HepG2 (cell line): Measurements from ENCODE around the gene PDLIM5. TPM values are rescaled to one million over a fixed set of nuclear protein-coding genes. Genes with fewer than 3 reads are reported as not detected.

Experiments
- ATAC-seq: fragments of 200-7000 bp; cut with Tn5 transposase; 3 replicates; pipeline ENCODE4 v1.9.1; 2020; ENCODE audit warnings: mild to moderate bottlenecking, moderate library complexity
- BruUV-seq: library from RNA; stranded (reverse); fragments of 400-500 nt; replicated peaks from 2 replicates; lab custom pipeline; 2021; lab: Mats Ljungman, UMichigan
- CTCF ChIA-PET: fragments of 300-600 bp; formaldehyde crosslinking; extraction: SDS; loops from one replicate; lab custom pipeline; 2021; ENCODE audit warnings: low total read pairs, inconsistent platforms, low intra/inter-chr PET ratio; lab: Yijun Ruan, JAX
- POLR2A ChIA-PET: fragments of 350-600 bp; sonication (Branson Sonifier 250); formaldehyde crosslinking; loops from one replicate; lab custom pipeline; 2020; ENCODE audit warnings: antibody characterized with exemption, inconsistent platforms; lab: Yijun Ruan, JAX
- DNase-seq: peaks from one replicate; pipeline ENCODE4 v3.0.0-alpha.2; 2015; ENCODE audit warnings: low spot score
- FAIRE-seq: peaks from 3 replicates; lab custom pipeline; 2011; peaks lifted over from hg19 to GRCh38; lab: Jason Lieb, UNC
- H2AFZ ChIP-seq: one replicate; pipeline ENCODE4 v1.6.1; 2011; ENCODE audit warnings: low read length, inconsistent platforms
- H3K27ac ChIP-seq: fragments of 300-600 bp; 3 replicates; pipeline ENCODE4 v1.8.0; 2011; ENCODE audit warnings: mixed run types, mild to moderate bottlenecking, mixed read lengths, low read length, inconsistent platforms; ENCODE audit not compliant: insufficient read depth; ENCODE audit errors: extremely low read length
- H3K27me3 ChIP-seq, 2 experiments: fragments of 200-600 bp in 1 of 2; 2 replicates in 1 of 2; 3 replicates in 1 of 2; pipeline versions ENCODE4 v1.6.0 to v1.8.0; 2011; ENCODE audit warnings: low read length in 2 of 2, mild to moderate bottlenecking in 2 of 2, moderate library complexity in 2 of 2, inconsistent platforms in 1 of 2; ENCODE audit not compliant: insufficient read depth in 2 of 2, control insufficient read depth in 1 of 2
- H3K36me3 ChIP-seq, 2 experiments: fragments of 200-600 bp in 1 of 2; replicated peaks in 1 of 2; 2 replicates in 1 of 2; 3 replicates in 1 of 2; pipeline versions ENCODE4 v1.5.1 to v1.8.0; 2011; ENCODE audit warnings: low read length in 2 of 2, inconsistent platforms in 1 of 2; ENCODE audit not compliant: insufficient read depth in 2 of 2, control insufficient read depth in 1 of 2
- H3K4me1 ChIP-seq: 2 replicates; pipeline ENCODE4 v1.5.1; 2012; ENCODE audit warnings: low read length, inconsistent platforms; ENCODE audit not compliant: insufficient read depth
- H3K4me2 ChIP-seq: 2 replicates; pipeline ENCODE4 v1.6.0; 2011; ENCODE audit warnings: low read depth, low read length, inconsistent platforms
- H3K4me3 ChIP-seq, 3 experiments: fragments of 200-600 bp in 1 of 3; sonication (generic), shearing (Covaris generic) in 1 of 3; replicated peaks in 1 of 3; 2 replicates each; pipeline ENCODE4 v1.5.1; 2011 to 2016; ENCODE audit warnings: low read length in 3 of 3, inconsistent platforms in 2 of 3, low read depth in 2 of 3, mild to moderate bottlenecking in 2 of 3, control low read depth in 1 of 3, mixed read lengths in 1 of 3; ENCODE audit not compliant: insufficient read depth in 1 of 3
- H3K79me2 ChIP-seq: one replicate; pipeline ENCODE4 v1.6.1; 2011; ENCODE audit warnings: low read length, inconsistent platforms; ENCODE audit not compliant: insufficient read depth
- H3K9ac ChIP-seq: 2 replicates; pipeline ENCODE4 v1.6.0; 2011; ENCODE audit warnings: mild to moderate bottlenecking, low read depth, low read length, inconsistent platforms; ENCODE audit not compliant: insufficient read depth
- H3K9me3 ChIP-seq: 2 replicates; pipeline ENCODE4 v1.5.1; 2012; ENCODE audit warnings: mild to moderate bottlenecking, low read length
- H4K20me1 ChIP-seq: 2 replicates; pipeline ENCODE4 v1.6.0; 2011; ENCODE audit warnings: inconsistent platforms, mild to moderate bottlenecking, low read length, moderate library complexity; ENCODE audit not compliant: insufficient read depth
- HES4 ChIP-seq: sonication (generic); formaldehyde crosslinking; IDR thresholded peaks from 2 replicates; pipeline ENCODE4 v1.9.0; 2021; ENCODE audit warnings: mild to moderate bottlenecking, missing genetic modification reagents, borderline replicate concordance
- HNRNPL ChIP-seq: fragments of 200-400 bp; formaldehyde crosslinking; IDR thresholded peaks from 2 replicates; pipeline ENCODE4 v1.6.1; 2017; ENCODE audit warnings: mild to moderate bottlenecking, low read depth, low read length
- NFE2L1 ChIP-seq: sonication (generic); formaldehyde crosslinking; IDR thresholded peaks from 2 replicates; pipeline ENCODE4 v1.4.0; 2020; ENCODE audit warnings: missing genetic modification reagents, mild to moderate bottlenecking, borderline replicate concordance
- NFYC ChIP-seq: IDR thresholded peaks from 2 replicates; pipeline ENCODE4 v1.6.1; 2016; ENCODE audit warnings: missing genetic modification reagents, missing compliant biosample characterization
- PHF5A ChIP-seq: IDR thresholded peaks from one replicate; pipeline ENCODE4 v1.6.1; 2018; ENCODE audit warnings: low read depth, missing genetic modification reagents; ENCODE audit not compliant: unreplicated experiment
- SIX1 ChIP-seq: sonication (generic); formaldehyde crosslinking; IDR thresholded peaks from 2 replicates; pipeline ENCODE4 v1.4.0; 2020; ENCODE audit warnings: missing genetic modification reagents, borderline replicate concordance
- U2AF1 ChIP-seq: fragments of 200-400 bp; formaldehyde crosslinking; optimal IDR thresholded peaks from 2 replicates; pipeline ENCODE3; 2017; ENCODE audit warnings: mild to moderate bottlenecking, low read depth, low read length
- ZFYVE20 ChIP-seq: sonication (generic); formaldehyde crosslinking; IDR thresholded peaks from 2 replicates; pipeline ENCODE4 v1.8.0; 2023; ENCODE audit warnings: low read depth, mild to moderate bottlenecking, moderate library complexity, missing genetic modification reagents, borderline replicate concordance
- ZKSCAN5 ChIP-seq: sonication (generic); formaldehyde crosslinking; IDR thresholded peaks from 2 replicates; pipeline ENCODE4 v1.5.1; 2020; ENCODE audit warnings: mild to moderate bottlenecking, missing genetic modification reagents
- ZNF616 ChIP-seq: sonication (generic); formaldehyde crosslinking; IDR thresholded peaks from 2 replicates; pipeline ENCODE4 v1.5.0; 2020; ENCODE audit warnings: low read depth, mild to moderate bottlenecking, missing genetic modification reagents
- ZNF768 ChIP-seq: sonication (generic); formaldehyde crosslinking; IDR thresholded peaks from 2 replicates; pipeline ENCODE4 v1.4.0; 2020; ENCODE audit warnings: missing genetic modification reagents
- ZNF781 ChIP-seq: sonication (generic); formaldehyde crosslinking; IDR thresholded peaks from 2 replicates; pipeline ENCODE4 v1.5.1; 2020; ENCODE audit warnings: borderline replicate concordance, mild to moderate bottlenecking, missing genetic modification reagents; ENCODE audit errors: not compliant biosample characterization
- ZSCAN29 ChIP-seq: sonication (generic); formaldehyde crosslinking; conservative IDR thresholded peaks from 2 replicates; pipeline ENCODE4 v1.4.0; 2020; ENCODE audit warnings: mild to moderate bottlenecking, missing genetic modification reagents
- WGBS: methylation state at CpG from one replicate; pipeline ENCODE4 v1.1.6; 2017; ENCODE audit warnings: low lambda C conversion rate; 5-methylcytosine and 5-hydroxymethylcytosine counted together
- in situ Hi-C: cut with HindIII; loops from 2 replicates; pipeline ENCODE4 v1.10.0; 2017; ENCODE audit warnings: low pct_unique_long_range_greater_than_20kb; ENCODE audit not compliant: extremely low pct_ligation_motif_present
- intact Hi-C: fragments of 100-400 bp; cut with micrococcal nuclease; formaldehyde crosslinking; loops from one replicate; pipeline ENCODE4 v1.10.0; 2022; ENCODE audit not compliant: unreplicated experiment
- polyA plus RNA-seq, 8 experiments: library from polyadenylated mRNA; depleted of rRNA in 3 of 8; stranded (reverse) in 7 of 8; unstranded in 1 of 8; fragments of >200 nt; fragmentation: Illumina TruSeq in 4 of 8; extraction: Trizol in 4 of 8; gene quantifications; 2 replicates each; pipeline versions ENCODE4 v1.2.1 to v1.2.3, GENCODE V29; 2011 to 2016; ENCODE audit warnings: low read depth in 4 of 8, missing spikeins in 1 of 8, mixed read lengths in 1 of 8; ENCODE audit not compliant: insufficient read depth in 1 of 8
- total RNA-seq, 5 experiments: library from RNA; depleted of rRNA; stranded (reverse); fragments of >200 nt; fragmentation: Illumina TruSeq; extraction: Trizol; gene quantifications; 2 replicates each; pipeline ENCODE4 v1.2.3, GENCODE V29; 2016; ENCODE audit warnings: low read depth in 1 of 5
- TF ChIP-seq, protein P1 (sequence below): sonication (generic); formaldehyde crosslinking; conservative IDR thresholded peaks from 2 replicates; pipeline ENCODE4 v1.4.0; 2020; ENCODE audit warnings: missing genetic modification reagents
- TF ChIP-seq, protein P2 (sequence below): sonication (generic); formaldehyde crosslinking; IDR thresholded peaks from 2 replicates; pipeline ENCODE4 v1.4.0; 2020; ENCODE audit warnings: missing genetic modification reagents
- TF ChIP-seq, protein P3 (sequence below): sonication (generic); formaldehyde crosslinking; IDR thresholded peaks from 2 replicates; pipeline ENCODE4 v1.5.1; 2020; ENCODE audit warnings: mild to moderate bottlenecking, missing genetic modification reagents, borderline replicate concordance

The PDLIM5 gene
- total and polyA plus RNA-seq, 2 of the 13 experiments (the other 11 are each of a cell fraction or from before 2014, with no cell fraction given): 52.8 to 119 TPM

DNA sequence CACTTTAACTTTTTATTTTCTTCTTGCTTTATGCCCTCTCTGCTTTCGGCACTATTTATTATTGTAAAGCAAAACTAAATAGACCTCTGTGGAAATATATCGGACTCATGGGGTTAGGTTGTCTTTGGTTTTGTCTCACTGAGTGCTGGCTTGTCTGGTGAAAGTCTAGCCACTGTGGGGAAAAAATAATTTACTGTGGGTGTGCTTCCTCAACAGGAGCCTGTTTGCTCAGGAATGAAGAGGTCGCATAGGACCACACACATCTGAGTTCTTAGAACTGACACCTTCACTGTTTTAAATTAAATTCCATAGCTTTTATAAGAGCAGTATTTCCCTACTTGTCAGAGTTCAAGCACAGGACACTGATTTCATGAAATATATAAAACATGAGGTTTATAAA, 203.0 kb downstream of the PDLIM5 start:
- BruUV-seq: no TSS peak
- H3K9me3 ChIP-seq: no peaks in the 10 kb centered on the region
- H3K4me3 ChIP-seq: no peak overlapping the region
- CTCF ChIA-PET: no interaction called here
- H3K4me1 ChIP-seq: no peaks in the 10 kb centered on the region
- no peak overlapping the region for H2AFZ ChIP-seq
- no peaks in the 10 kb centered on the region for H4K20me1 ChIP-seq
- intact Hi-C loops (no loop called here), in situ Hi-C loops (no loop called here)
- FAIRE-seq (no peak), DNase-seq (no peak), ATAC-seq (no peak)
- peaks cover 6 to 22% of the 10 kb centered on the region in 2 experiments for H3K36me3 ChIP-seq
- H3K9ac ChIP-seq: no peak overlapping the region
- 97% methylated on average over 3 of the region's 3 CpGs for WGBS
- H3K79me2 ChIP-seq: no peaks in the 10 kb centered on the region
- no peak overlapping the region for H3K4me2 ChIP-seq
- H3K27me3 ChIP-seq: no peaks in the 10 kb centered on the region
- POLR2A ChIA-PET: no interaction called here
- H3K27ac ChIP-seq: no peak overlapping the region
- no peak for TF ChIP-seq ZNF781 (CRISPR knock-in tag)
- no peak for TF ChIP-seq NFYC (CRISPR knock-in tag)
- no peak for TF ChIP-seq PHF5A (CRISPR knock-in tag)
- TF ChIP-seq, protein P1, sequence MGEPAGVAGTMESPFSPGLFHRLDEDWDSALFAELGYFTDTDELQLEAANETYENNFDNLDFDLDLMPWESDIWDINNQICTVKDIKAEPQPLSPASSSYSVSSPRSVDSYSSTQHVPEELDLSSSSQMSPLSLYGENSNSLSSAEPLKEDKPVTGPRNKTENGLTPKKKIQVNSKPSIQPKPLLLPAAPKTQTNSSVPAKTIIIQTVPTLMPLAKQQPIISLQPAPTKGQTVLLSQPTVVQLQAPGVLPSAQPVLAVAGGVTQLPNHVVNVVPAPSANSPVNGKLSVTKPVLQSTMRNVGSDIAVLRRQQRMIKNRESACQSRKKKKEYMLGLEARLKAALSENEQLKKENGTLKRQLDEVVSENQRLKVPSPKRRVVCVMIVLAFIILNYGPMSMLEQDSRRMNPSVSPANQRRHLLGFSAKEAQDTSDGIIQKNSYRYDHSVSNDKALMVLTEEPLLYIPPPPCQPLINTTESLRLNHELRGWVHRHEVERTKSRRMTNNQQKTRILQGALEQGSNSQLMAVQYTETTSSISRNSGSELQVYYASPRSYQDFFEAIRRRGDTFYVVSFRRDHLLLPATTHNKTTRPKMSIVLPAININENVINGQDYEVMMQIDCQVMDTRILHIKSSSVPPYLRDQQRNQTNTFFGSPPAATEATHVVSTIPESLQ (CRISPR knock-in tag): no peak
- TF ChIP-seq, protein P2, sequence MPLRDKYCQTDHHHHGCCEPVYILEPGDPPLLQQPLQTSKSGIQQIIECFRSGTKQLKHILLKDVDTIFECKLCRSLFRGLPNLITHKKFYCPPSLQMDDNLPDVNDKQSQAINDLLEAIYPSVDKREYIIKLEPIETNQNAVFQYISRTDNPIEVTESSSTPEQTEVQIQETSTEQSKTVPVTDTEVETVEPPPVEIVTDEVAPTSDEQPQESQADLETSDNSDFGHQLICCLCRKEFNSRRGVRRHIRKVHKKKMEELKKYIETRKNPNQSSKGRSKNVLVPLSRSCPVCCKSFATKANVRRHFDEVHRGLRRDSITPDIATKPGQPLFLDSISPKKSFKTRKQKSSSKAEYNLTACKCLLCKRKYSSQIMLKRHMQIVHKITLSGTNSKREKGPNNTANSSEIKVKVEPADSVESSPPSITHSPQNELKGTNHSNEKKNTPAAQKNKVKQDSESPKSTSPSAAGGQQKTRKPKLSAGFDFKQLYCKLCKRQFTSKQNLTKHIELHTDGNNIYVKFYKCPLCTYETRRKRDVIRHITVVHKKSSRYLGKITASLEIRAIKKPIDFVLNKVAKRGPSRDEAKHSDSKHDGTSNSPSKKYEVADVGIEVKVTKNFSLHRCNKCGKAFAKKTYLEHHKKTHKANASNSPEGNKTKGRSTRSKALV (CRISPR knock-in tag): no peak
- TF ChIP-seq HNRNPL: no peak
- no peak for TF ChIP-seq ZFYVE20
- TF ChIP-seq, protein P3, sequence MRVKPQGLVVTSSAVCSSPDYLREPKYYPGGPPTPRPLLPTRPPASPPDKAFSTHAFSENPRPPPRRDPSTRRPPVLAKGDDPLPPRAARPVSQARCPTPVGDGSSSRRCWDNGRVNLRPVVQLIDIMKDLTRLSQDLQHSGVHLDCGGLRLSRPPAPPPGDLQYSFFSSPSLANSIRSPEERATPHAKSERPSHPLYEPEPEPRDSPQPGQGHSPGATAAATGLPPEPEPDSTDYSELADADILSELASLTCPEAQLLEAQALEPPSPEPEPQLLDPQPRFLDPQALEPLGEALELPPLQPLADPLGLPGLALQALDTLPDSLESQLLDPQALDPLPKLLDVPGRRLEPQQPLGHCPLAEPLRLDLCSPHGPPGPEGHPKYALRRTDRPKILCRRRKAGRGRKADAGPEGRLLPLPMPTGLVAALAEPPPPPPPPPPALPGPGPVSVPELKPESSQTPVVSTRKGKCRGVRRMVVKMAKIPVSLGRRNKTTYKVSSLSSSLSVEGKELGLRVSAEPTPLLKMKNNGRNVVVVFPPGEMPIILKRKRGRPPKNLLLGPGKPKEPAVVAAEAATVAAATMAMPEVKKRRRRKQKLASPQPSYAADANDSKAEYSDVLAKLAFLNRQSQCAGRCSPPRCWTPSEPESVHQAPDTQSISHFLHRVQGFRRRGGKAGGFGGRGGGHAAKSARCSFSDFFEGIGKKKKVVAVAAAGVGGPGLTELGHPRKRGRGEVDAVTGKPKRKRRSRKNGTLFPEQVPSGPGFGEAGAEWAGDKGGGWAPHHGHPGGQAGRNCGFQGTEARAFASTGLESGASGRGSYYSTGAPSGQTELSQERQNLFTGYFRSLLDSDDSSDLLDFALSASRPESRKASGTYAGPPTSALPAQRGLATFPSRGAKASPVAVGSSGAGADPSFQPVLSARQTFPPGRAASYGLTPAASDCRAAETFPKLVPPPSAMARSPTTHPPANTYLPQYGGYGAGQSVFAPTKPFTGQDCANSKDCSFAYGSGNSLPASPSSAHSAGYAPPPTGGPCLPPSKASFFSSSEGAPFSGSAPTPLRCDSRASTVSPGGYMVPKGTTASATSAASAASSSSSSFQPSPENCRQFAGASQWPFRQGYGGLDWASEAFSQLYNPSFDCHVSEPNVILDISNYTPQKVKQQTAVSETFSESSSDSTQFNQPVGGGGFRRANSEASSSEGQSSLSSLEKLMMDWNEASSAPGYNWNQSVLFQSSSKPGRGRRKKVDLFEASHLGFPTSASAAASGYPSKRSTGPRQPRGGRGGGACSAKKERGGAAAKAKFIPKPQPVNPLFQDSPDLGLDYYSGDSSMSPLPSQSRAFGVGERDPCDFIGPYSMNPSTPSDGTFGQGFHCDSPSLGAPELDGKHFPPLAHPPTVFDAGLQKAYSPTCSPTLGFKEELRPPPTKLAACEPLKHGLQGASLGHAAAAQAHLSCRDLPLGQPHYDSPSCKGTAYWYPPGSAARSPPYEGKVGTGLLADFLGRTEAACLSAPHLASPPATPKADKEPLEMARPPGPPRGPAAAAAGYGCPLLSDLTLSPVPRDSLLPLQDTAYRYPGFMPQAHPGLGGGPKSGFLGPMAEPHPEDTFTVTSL (CRISPR knock-in tag): no peak
- no peak for TF ChIP-seq ZSCAN29 (CRISPR knock-in tag)
- TF ChIP-seq HES4: no peak
- TF ChIP-seq ZNF768 (CRISPR knock-in tag): no peak
- no peak for TF ChIP-seq SIX1 (CRISPR knock-in tag)
- no peak for TF ChIP-seq U2AF1
- no peak for TF ChIP-seq NFE2L1 (CRISPR knock-in tag)
- TF ChIP-seq ZNF616 (CRISPR knock-in tag): no peak
- no peak for TF ChIP-seq ZKSCAN5 (CRISPR knock-in tag)
